Ascending aorta (tissue), 2 donors: Measurements from ENCODE around the gene FN3K. TPM values are rescaled to one million over a fixed set of nuclear protein-coding genes. Genes with fewer than 3 reads are reported as not detected.

ENCODE experiments used
- DNase-seq, 2 donors: peaks; one replicate each; pipeline ENCODE4 v3.0.0-alpha.2; 2019; ENCODE audit warnings: low spot score in 2 of 2
- H3K27ac ChIP-seq, 2 donors: fragments of 200-600 bp; sonication (generic); one replicate each; pipeline ENCODE4 v1.5.1; 2016 to 2017; ENCODE audit warnings: mild to moderate bottlenecking in 1 of 2
- H3K27me3 ChIP-seq: fragments of 200-600 bp; sonication (generic); one replicate; pipeline ENCODE4 v1.5.1; 2017
- H3K36me3 ChIP-seq, 2 donors: fragments of 200-600 bp; sonication (generic); one replicate each; pipeline ENCODE4 v1.5.1; 2016
- H3K4me1 ChIP-seq, 2 donors: fragments of 200-600 bp; sonication (generic); one replicate each; pipeline ENCODE4 v1.5.1; 2016 to 2017; ENCODE audit warnings: mild to moderate bottlenecking in 1 of 2
- H3K4me3 ChIP-seq, 2 donors: fragments of 200-600 bp; sonication (generic); one replicate each; pipeline ENCODE4 v1.5.1; 2016 to 2017; ENCODE audit warnings: mild to moderate bottlenecking in 1 of 2
- H3K9me3 ChIP-seq, 2 donors: fragments of 200-600 bp; sonication (generic); one replicate each; pipeline ENCODE4 v1.5.1; 2016
- intact Hi-C: fragments of 100-400 bp; cut with DNase I; formaldehyde crosslinking; loops from one replicate; pipeline ENCODE4 v1.15.1; 2023
- total RNA-seq: library from RNA; depleted of rRNA; stranded (reverse); fragments of >200 nt; gene quantifications from one replicate; pipeline ENCODE4 v1.1.0, GENCODE V29; 2016
- TF ChIP-seq, protein P1 (sequence below), 3 experiments: fragments of 200-600 bp in 2 of 3; fragments of 450-650 bp in 1 of 3; sonication (generic) in 2 of 3; IDR thresholded peaks; one replicate each; pipeline ENCODE4 v1.5.1; 2016 to 2019; ENCODE audit warnings: antibody characterized with exemption in 3 of 3, mild to moderate bottlenecking in 1 of 3, moderate library complexity in 1 of 3

The FN3K gene
- total RNA-seq, 1 donor from 2014 or later, result 10.5 TPM

DNA sequence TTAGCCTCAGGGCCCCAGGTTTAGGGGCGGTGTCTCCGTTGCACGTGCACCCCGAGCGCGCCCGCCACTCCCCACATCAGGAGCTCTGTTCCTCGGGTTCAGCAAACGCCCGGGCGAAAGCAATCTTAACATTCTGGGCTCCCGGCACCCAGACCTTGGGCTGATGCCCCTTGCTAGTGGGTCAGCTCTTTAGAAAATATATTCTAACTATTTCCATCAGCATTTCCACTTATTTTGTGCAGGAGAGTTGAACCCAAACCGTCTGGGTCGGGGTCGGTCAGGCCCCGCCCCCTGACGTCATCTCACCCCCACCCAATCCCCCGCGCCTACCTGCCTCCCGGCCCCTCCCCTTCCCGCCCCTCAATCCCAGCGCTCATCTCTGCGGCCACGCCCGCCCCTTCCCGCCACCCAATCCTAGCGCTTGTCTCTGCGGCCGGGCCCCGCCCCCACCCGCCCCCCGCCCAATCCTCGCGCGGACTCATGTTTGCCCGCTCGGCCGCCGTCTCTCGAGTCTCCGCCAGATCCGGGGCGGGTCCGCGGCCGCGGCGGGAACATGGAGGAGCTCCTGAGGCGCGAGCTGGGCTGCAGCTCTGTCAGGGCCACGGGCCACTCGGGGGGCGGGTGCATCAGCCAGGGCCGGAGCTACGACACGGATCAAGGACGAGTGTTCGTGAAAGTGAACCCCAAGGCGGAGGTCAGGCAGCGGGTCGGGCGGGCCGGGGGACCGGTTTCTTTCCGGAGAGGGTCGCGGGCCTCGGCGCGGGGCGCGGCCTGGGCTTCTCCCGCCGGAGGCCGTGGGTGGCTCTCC is 19.0 kb upstream of the FN3K start, which contains the start of gene FN3KRP:
Gene FN3KRP, plus strand, starts transcription at position 504 of the 808 bp plus-strand sequence. Its CDS starts 50 bp downstream, at position 554.
- TF ChIP-seq, protein P1, sequence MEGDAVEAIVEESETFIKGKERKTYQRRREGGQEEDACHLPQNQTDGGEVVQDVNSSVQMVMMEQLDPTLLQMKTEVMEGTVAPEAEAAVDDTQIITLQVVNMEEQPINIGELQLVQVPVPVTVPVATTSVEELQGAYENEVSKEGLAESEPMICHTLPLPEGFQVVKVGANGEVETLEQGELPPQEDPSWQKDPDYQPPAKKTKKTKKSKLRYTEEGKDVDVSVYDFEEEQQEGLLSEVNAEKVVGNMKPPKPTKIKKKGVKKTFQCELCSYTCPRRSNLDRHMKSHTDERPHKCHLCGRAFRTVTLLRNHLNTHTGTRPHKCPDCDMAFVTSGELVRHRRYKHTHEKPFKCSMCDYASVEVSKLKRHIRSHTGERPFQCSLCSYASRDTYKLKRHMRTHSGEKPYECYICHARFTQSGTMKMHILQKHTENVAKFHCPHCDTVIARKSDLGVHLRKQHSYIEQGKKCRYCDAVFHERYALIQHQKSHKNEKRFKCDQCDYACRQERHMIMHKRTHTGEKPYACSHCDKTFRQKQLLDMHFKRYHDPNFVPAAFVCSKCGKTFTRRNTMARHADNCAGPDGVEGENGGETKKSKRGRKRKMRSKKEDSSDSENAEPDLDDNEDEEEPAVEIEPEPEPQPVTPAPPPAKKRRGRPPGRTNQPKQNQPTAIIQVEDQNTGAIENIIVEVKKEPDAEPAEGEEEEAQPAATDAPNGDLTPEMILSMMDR (IDR thresholded peaks at IDR 0.05), result no peak
- H3K27ac ChIP-seq, result peak within 1 kb of the TSS; percentile 46 to 55
- intact Hi-C loops, result loop anchor here (1.0 kb wide), 3 partner anchors 18 to 68 kb away; partner anchors contain the start of genes RAB40B and WDR45B

DNA sequence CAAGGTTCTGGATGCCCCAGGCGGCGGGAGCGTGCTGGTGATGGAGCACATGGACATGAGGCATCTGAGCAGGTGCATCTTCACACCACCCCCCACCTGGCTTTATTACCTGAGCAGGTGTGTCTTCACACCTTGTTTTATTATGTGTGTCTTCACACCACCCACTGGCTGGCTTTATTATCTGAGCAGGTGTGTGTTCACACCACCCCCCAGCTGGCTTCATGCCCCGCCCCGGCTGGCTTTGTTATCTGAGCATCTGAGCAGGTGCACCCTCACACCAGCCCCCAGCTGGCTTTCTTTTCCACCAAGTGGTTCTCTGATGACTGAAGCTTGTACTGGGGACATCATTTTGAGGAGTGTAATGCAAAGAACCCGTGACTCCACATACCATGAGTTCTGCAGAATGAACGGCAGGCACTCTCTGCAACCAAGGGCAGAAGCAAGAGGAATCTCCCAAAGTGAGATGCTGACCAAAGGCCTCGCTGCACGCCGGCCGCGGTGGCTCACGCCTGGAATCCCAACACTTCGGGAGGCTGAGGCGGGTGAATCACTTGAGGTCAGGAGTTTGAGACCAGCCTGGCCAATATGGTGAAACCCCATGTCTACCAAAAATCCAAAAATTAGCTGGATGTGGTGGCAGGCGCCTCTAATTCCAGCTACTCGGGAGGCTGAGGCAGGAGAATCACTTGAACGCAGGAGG is 16.3 kb upstream of the FN3K start:
- Histone ChIP-seq H3K9me3 (no peaks in the 10 kb centered on the region), H3K4me3 (no peak overlapping the region), H3K27ac (no peak overlapping the region), H3K27me3 (no peaks in the 10 kb centered on the region), H3K36me3 (peaks cover 14 to 47% of the 10 kb centered on the region in 2 donors), H3K4me1 (peaks cover 4 to 9% of the 10 kb centered on the region in 2 donors)
- intact Hi-C loops, result no loop called here
- no peak for DNase-seq
- TF ChIP-seq, protein P1 (IDR thresholded peaks at IDR 0.05), result no peak

More for the DNA sequence above, 19.0 kb upstream of the FN3K start, which contains the start of gene FN3KRP:
- H3K4me3 ChIP-seq, result peak within 1 kb of the TSS; percentile 80 to 94
- H3K27me3 ChIP-seq, result no peaks in the 10 kb centered on the region
- DNase-seq, result peak; percentile 78 to 96
- peaks cover 4 to 9% of the 10 kb centered on the region in 2 donors for H3K4me1 ChIP-seq
- peaks cover 11 to 24% of the 10 kb centered on the region in 2 donors for H3K36me3 ChIP-seq
- no peaks in the 10 kb centered on the region for H3K9me3 ChIP-seq

DNA sequence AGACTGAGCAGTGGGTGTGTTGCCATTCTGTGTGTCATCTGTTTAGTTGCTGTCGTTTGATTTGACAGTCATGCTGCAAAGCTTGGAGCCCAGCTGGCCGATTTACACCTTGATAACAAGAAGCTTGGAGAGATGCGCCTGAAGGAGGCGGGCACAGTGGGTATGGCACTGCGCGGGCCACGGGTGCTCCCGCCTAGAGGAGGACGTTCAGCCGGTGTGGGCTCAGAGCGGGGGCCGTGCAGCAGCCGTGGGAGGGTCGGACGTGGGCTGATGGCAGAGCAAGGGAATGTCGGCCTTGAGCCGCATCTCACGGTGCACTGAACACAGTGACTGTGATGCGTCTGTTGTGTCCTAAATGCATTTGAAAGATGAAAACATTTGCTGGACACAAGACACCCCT is 15.2 kb upstream of the FN3K start:
- H3K4me1 ChIP-seq, result peaks cover 4 to 9% of the 10 kb centered on the region in 2 donors
- intact Hi-C loops, result no loop called here
- no peak for DNase-seq
- no peaks in the 10 kb centered on the region for H3K27me3 ChIP-seq
- peaks cover 18 to 53% of the 10 kb centered on the region in 2 donors for H3K36me3 ChIP-seq
- no peak overlapping the region for H3K4me3 ChIP-seq
- H3K9me3 ChIP-seq, result no peaks in the 10 kb centered on the region
- no peak overlapping the region for H3K27ac ChIP-seq
- TF ChIP-seq, protein P1 (IDR thresholded peaks at IDR 0.05), result no peak

DNA sequence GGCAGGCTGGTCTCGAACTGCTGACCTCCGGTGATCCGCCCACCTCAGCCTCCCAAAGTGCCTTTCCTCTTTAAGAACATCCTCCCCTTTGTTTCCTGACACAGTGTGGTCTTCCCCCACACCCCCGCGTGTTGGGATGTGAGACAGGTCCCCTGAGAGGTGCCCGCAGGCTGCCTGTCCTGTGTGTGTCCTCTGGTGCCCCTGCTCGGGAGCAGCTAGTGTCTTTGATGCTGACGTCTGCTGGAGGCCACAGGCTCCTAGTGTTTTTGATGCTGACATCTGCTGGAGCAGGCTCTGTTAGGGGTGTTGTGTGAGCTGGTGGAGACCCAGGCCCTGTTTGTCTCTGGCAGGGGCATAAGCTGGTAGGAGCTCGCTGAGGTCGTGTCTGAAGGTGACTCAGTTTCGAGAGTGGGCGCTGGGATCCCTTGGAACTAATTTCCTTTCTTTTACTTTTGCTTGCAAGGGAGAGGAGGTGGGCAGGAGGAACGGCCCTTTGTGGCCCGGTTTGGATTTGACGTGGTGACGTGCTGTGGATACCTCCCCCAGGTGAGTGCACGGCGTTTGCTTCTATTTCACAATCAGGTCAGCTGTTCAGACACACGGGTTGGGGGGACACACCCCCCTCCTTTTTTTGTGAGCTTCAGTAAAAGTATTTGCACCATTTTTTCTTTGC is 12.9 kb upstream of the FN3K start:
- intact Hi-C loops, result no loop called here
- Histone ChIP-seq H3K27me3 (no peaks in the 10 kb centered on the region), H3K36me3 (peaks cover 27 to 67% of the 10 kb centered on the region in 2 donors), H3K4me3 (no peak overlapping the region), H3K9me3 (no peaks in the 10 kb centered on the region), H3K27ac (no peak overlapping the region), H3K4me1 (peaks cover 0 to 4% of the 10 kb centered on the region in 2 donors)
- TF ChIP-seq, protein P1 (IDR thresholded peaks at IDR 0.05), result no peak
- no peak for DNase-seq

DNA sequence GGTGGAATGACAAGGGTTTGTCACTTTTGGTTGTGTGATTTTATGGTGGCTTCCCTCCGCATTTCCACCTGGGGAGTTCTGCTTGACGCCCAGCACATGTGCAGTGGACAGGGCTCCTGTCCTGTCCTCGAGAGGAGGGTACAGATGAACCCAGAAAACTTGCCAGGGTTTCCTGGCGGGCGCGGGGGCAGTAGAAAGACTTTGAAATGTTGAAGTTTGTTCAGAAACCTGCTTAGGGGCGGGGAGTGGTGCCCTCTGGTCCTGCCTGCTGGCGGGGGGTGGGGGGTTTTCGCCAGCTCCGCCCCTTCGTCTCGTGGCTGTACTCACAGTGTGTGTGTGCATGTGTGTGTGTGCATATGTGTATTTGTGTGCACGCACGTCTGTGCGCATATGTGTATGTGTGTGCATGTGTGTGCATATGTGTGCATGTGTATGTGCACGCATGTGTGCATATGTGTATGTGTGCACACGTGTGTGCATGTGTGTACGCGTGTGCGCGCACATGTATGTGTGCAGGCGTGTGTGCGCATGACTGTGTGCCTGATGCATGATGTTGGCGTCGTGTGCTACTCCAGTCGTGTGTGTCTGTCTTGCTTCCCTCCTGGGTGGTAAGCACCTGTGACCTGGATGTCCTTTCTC is 12.1 kb upstream of the FN3K start:
- Histone ChIP-seq H3K4me1 (no peaks in the 10 kb centered on the region), H3K4me3 (no peak overlapping the region), H3K27me3 (no peaks in the 10 kb centered on the region), H3K36me3 (peaks cover 30 to 73% of the 10 kb centered on the region in 2 donors), H3K9me3 (no peaks in the 10 kb centered on the region), H3K27ac (no peak overlapping the region)
- DNase-seq, result no peak
- TF ChIP-seq, protein P1 (IDR thresholded peaks at IDR 0.05), result no peak
- intact Hi-C loops, result no loop called here
